H1 (cell line): Measurements from ENCODE around the gene WRAP73. TPM values are rescaled to one million over a fixed set of nuclear protein-coding genes. Genes with fewer than 3 reads are reported as not detected.

Experiments
- BACH1 ChIP-seq: IDR thresholded peaks from 2 replicates; pipeline ENCODE4 v1.6.1; 2012; ENCODE audit warnings: low read length, improper control_type of control experiment
- CHD2 ChIP-seq: IDR thresholded peaks from 2 replicates; pipeline ENCODE4 v1.6.1; 2012; ENCODE audit warnings: low read length, improper control_type of control experiment
- CREB1 ChIP-seq: IDR thresholded peaks from 2 replicates; pipeline ENCODE4 v1.6.1; 2012; ENCODE audit warnings: inconsistent platforms
- GABPA ChIP-seq: IDR thresholded peaks from 2 replicates; pipeline ENCODE4 v1.6.1; 2011; ENCODE audit warnings: mild to moderate bottlenecking, low read length, moderate library complexity, borderline replicate concordance; ENCODE audit not compliant: insufficient read depth
- GTF2F1 ChIP-seq: IDR thresholded peaks from 2 replicates; pipeline ENCODE4 v1.6.1; 2012; ENCODE audit warnings: low read depth, low read length, improper control_type of control experiment, borderline replicate concordance
- JUN ChIP-seq: IDR thresholded peaks from 2 replicates; pipeline ENCODE4 v1.6.1; 2011; ENCODE audit warnings: low read depth, mild to moderate bottlenecking, improper control_type of control experiment, low read length
- NRF1 ChIP-seq: IDR thresholded peaks from 2 replicates; pipeline ENCODE4 v1.6.1; 2011; ENCODE audit warnings: mild to moderate bottlenecking, low read depth, low read length, improper control_type of control experiment
- RNF2 ChIP-seq: fragments of 200-900, 300-1000 bp; sonication (generic); IDR thresholded peaks from 2 replicates; pipeline ENCODE4 v1.7.1; 2016; ENCODE audit warnings: borderline replicate concordance, low read depth, mild to moderate bottlenecking, antibody characterized with exemption, low read length; ENCODE audit not compliant: poor library complexity, severe bottlenecking; ENCODE audit errors: missing control alignments
- SIN3A ChIP-seq, 2 experiments: IDR thresholded peaks in 1 of 2; conservative IDR thresholded peaks in 1 of 2; 2 replicates each; pipeline ENCODE4 v1.6.1; 2011 to 2012; ENCODE audit warnings: low read length in 2 of 2, improper control_type of control experiment in 1 of 2, low read depth in 1 of 2, mild to moderate bottlenecking in 1 of 2
- polyA plus RNA-seq, 7 experiments: library from polyadenylated mRNA; depleted of rRNA in 3 of 7; stranded (reverse) in 5 of 7; unstranded in 2 of 7; fragments of >200 nt in 5 of 7; fragments of 200-250 nt in 2 of 7; gene quantifications; 1 replicate in 5 of 7; 2 replicates in 1 of 7; 4 replicates in 1 of 7; pipeline versions ENCODE4 v1.2.1 to v1.2.3, GENCODE V29; 2011 to 2013; ENCODE audit warnings: missing spikeins in 2 of 7, mixed read lengths in 2 of 7
- total RNA-seq: library from RNA; stranded (reverse); fragmentation: NEBNext Ultra II Directional; extraction: Animal tissue kit (Norgen Biotek cat#: 25700); gene quantifications from 2 replicates; pipeline ENCODE4 v1.2.1, GENCODE V29; 2021
- TF ChIP-seq, protein P1 (sequence below), 3 experiments: IDR thresholded peaks; 1 replicate in 2 of 3; 2 replicates in 1 of 3; pipeline versions ENCODE4 v1.5.1 to v1.6.1; 2011; ENCODE audit warnings: low read length in 3 of 3, mild to moderate bottlenecking in 3 of 3, inconsistent platforms in 2 of 3, low read depth in 1 of 3, moderate library complexity in 1 of 3; ENCODE audit not compliant: insufficient read depth in 1 of 3; ENCODE audit errors: control extremely low read depth in 1 of 3
- TF ChIP-seq, protein P2 (sequence below): IDR thresholded peaks from 2 replicates; pipeline ENCODE4 v1.6.1; 2011; ENCODE audit warnings: low read depth, mild to moderate bottlenecking, low read length; ENCODE audit not compliant: insufficient read depth

WRAP73 gene
- total and polyA plus RNA-seq, 2 of the 8 experiments (the other 6 are each of a cell fraction or from before 2014, with no cell fraction given): 30.3 to 50.7 TPM

- TF ChIP-seq, protein P1, sequence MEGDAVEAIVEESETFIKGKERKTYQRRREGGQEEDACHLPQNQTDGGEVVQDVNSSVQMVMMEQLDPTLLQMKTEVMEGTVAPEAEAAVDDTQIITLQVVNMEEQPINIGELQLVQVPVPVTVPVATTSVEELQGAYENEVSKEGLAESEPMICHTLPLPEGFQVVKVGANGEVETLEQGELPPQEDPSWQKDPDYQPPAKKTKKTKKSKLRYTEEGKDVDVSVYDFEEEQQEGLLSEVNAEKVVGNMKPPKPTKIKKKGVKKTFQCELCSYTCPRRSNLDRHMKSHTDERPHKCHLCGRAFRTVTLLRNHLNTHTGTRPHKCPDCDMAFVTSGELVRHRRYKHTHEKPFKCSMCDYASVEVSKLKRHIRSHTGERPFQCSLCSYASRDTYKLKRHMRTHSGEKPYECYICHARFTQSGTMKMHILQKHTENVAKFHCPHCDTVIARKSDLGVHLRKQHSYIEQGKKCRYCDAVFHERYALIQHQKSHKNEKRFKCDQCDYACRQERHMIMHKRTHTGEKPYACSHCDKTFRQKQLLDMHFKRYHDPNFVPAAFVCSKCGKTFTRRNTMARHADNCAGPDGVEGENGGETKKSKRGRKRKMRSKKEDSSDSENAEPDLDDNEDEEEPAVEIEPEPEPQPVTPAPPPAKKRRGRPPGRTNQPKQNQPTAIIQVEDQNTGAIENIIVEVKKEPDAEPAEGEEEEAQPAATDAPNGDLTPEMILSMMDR (IDR thresholded peaks at IDR 0.05; ENCODE audit: control extremely low read depth in 1 of 3, insufficient read depth in 1 of 3, low read depth in 1 of 3, low read length in 3 of 3): no peak
- TF ChIP-seq RNF2: no peak
- no peak for TF ChIP-seq BACH1
- TF ChIP-seq CREB1: no peak
- TF ChIP-seq GABPA: no peak
- no peak for TF ChIP-seq JUN
- TF ChIP-seq NRF1: no peak
- TF ChIP-seq GTF2F1: no peak
- no peak for TF ChIP-seq CHD2
- TF ChIP-seq SIN3A (conservative IDR thresholded peaks at IDR 0.05 in 1 of 2, IDR thresholded peaks at IDR 0.05 in 1 of 2; ENCODE audit: low read depth in 1 of 2, low read length in 2 of 2): no peak
- TF ChIP-seq, protein P2, sequence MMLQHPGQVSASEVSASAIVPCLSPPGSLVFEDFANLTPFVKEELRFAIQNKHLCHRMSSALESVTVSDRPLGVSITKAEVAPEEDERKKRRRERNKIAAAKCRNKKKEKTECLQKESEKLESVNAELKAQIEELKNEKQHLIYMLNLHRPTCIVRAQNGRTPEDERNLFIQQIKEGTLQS: no peak
- TF ChIP-seq, all 59 proteins: peak for 0
Measured at GRCh38 chr1:3659093-3659492, 9.2 kb upstream of the WRAP73 start (continued).
